Measurements from ENCODE around the gene RRP8. TPM values are rescaled to one million over a fixed set of nuclear protein-coding genes. Genes with fewer than 3 reads are reported as not detected.

RRP8 gene
- total and polyA plus RNA-seq, 10 of the 15 experiments (the other 5 are each of a cell fraction or from before 2014, with no cell fraction given), result 4.7 to 51.2 (median 23.9) TPM

DNA sequence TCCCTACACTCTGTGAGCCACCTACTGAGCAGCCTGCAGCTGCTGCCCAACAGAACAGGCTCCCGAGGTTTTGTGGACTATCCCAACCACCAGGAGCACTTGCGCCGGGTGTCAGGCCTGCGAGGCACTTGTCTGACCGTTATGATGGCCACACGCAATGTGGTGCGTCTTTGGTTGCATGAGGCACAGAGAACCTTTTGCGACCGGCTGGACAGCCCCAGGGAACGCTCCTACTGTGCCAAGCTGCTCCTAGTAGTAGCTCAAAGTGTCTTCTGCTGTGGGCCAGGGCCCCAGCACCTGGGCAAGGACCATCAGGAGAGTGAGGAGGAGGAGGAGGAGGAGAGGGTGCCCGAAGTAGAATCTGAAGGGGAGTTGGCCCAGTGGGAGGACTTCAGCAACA is 46.4 kb downstream of the RRP8 start:
- Histone ChIP-seq H3K9ac (ENCODE audit: control insufficient read depth, insufficient read depth, low read length) (no peak overlapping the region), H3K4me1 (ENCODE audit: control insufficient read depth, insufficient read depth, low read length) (no peaks in the 10 kb centered on the region), H4K20me1 (ENCODE audit: control insufficient read depth, insufficient read depth) (no peaks in the 10 kb centered on the region), H3K36me3 (ENCODE audit: control insufficient read depth in 2 of 2, insufficient read depth in 2 of 2, low read length in 1 of 2) (no peaks in the 10 kb centered on the region), H3K27ac (ENCODE audit: control insufficient read depth, insufficient read depth) (no peak overlapping the region), H3K27me3 (replicated peaks in 1 of 2; ENCODE audit: control insufficient read depth in 2 of 2, insufficient read depth in 2 of 2, low read length in 1 of 2) (no peaks in the 10 kb centered on the region), H3K9me3 (replicated peaks; ENCODE audit: control insufficient read depth, insufficient read depth, low read length) (no peaks in the 10 kb centered on the region), H3K4me3 (no peak overlapping the region), H3K79me2 (ENCODE audit: control insufficient read depth, insufficient read depth, low read length) (no peaks in the 10 kb centered on the region), H2AFZ (ENCODE audit: control insufficient read depth, low read depth, low read length) (no peak overlapping the region), H3K4me2 (ENCODE audit: control insufficient read depth, insufficient read depth) (no peak overlapping the region)
- WGBS (ENCODE audit: insufficient coverage, insufficient replicate concordance, low lambda C conversion rate, missing lambda C conversion rate), result 93% methylated on average over 11 of the region's 11 CpGs
- ChIA-PET CTCF (interaction anchor here (0.7 kb wide), 1 partner anchor 67 kb away, joined by 3 read pairs; no protein-coding TSS in a partner anchor), SMC1A (ENCODE audit: uncharacterized antibody, unreplicated experiment) (no interaction called here), RAD21 (ENCODE audit: unreplicated experiment) (no interaction called here), POLR2A (no interaction called here)
- DNase-seq (ENCODE audit: low read depth, low spot score), result no peak
- TF ChIP-seq RAD51 (IDR thresholded peaks at IDR 0.05), result no peak
- no peak for TF ChIP-seq NR2C2 (IDR thresholded peaks at IDR 0.05; ENCODE audit: borderline replicate concordance, control insufficient read depth, insufficient read length, low read depth)
- TF ChIP-seq, protein P1, sequence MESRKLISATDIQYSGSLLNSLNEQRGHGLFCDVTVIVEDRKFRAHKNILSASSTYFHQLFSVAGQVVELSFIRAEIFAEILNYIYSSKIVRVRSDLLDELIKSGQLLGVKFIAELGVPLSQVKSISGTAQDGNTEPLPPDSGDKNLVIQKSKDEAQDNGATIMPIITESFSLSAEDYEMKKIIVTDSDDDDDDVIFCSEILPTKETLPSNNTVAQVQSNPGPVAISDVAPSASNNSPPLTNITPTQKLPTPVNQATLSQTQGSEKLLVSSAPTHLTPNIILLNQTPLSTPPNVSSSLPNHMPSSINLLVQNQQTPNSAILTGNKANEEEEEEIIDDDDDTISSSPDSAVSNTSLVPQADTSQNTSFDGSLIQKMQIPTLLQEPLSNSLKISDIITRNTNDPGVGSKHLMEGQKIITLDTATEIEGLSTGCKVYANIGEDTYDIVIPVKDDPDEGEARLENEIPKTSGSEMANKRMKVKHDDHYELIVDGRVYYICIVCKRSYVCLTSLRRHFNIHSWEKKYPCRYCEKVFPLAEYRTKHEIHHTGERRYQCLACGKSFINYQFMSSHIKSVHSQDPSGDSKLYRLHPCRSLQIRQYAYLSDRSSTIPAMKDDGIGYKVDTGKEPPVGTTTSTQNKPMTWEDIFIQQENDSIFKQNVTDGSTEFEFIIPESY (IDR thresholded peaks at IDR 0.05), result no peak
- TF ChIP-seq, protein P2, sequence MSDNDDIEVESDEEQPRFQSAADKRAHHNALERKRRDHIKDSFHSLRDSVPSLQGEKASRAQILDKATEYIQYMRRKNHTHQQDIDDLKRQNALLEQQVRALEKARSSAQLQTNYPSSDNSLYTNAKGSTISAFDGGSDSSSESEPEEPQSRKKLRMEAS (IDR thresholded peaks at IDR 0.05; ENCODE audit: low read depth, low read length), result no peak
- TF ChIP-seq ZNF384 (IDR thresholded peaks at IDR 0.05; ENCODE audit: borderline replicate concordance, low read depth, low read length), result no peak
- TF ChIP-seq ZNF274 (IDR thresholded peaks at IDR 0.05; ENCODE audit: insufficient read depth, insufficient read length), result no peak
- TF ChIP-seq POU2F2 (IDR thresholded peaks at IDR 0.05; ENCODE audit: borderline replicate concordance, low read depth, low read length), result no peak
- TF ChIP-seq, protein P3, sequence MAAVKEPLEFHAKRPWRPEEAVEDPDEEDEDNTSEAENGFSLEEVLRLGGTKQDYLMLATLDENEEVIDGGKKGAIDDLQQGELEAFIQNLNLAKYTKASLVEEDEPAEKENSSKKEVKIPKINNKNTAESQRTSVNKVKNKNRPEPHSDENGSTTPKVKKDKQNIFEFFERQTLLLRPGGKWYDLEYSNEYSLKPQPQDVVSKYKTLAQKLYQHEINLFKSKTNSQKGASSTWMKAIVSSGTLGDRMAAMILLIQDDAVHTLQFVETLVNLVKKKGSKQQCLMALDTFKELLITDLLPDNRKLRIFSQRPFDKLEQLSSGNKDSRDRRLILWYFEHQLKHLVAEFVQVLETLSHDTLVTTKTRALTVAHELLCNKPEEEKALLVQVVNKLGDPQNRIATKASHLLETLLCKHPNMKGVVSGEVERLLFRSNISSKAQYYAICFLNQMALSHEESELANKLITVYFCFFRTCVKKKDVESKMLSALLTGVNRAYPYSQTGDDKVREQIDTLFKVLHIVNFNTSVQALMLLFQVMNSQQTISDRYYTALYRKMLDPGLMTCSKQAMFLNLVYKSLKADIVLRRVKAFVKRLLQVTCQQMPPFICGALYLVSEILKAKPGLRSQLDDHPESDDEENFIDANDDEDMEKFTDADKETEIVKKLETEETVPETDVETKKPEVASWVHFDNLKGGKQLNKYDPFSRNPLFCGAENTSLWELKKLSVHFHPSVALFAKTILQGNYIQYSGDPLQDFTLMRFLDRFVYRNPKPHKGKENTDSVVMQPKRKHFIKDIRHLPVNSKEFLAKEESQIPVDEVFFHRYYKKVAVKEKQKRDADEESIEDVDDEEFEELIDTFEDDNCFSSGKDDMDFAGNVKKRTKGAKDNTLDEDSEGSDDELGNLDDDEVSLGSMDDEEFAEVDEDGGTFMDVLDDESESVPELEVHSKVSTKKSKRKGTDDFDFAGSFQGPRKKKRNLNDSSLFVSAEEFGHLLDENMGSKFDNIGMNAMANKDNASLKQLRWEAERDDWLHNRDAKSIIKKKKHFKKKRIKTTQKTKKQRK (IDR thresholded peaks at IDR 0.05; ENCODE audit: low read depth, low read length), result no peak
- no peak for TF ChIP-seq CBFB (IDR thresholded peaks at IDR 0.05; ENCODE audit: low read depth)
- no peak for TF ChIP-seq REST (IDR thresholded peaks at IDR 0.05; ENCODE audit: low read depth, low read length)
- TF ChIP-seq MEF2A (IDR thresholded peaks at IDR 0.05; ENCODE audit: insufficient read depth, low read depth, low read length), result no peak
- no peak for TF ChIP-seq BACH1 (IDR thresholded peaks at IDR 0.05; ENCODE audit: borderline replicate concordance)
- no peak for TF ChIP-seq SREBF2 (IDR thresholded peaks at IDR 0.05; ENCODE audit: low read length)
- no peak for TF ChIP-seq BHLHE40 (IDR thresholded peaks at IDR 0.05; ENCODE audit: borderline replicate concordance in 1 of 2, low read depth in 2 of 2, low read length in 1 of 2)
- no peak for TF ChIP-seq PAX5 (IDR thresholded peaks at IDR 0.05; ENCODE audit: borderline replicate concordance, low read depth, low read length)
- TF ChIP-seq EED (IDR thresholded peaks at IDR 0.05; ENCODE audit: low read depth), result no peak
- no peak for FAIRE-seq
- intact Hi-C loops (cut with micrococcal nuclease; ENCODE audit: unreplicated experiment), result loop anchor here (1.0 kb wide), 1 partner anchor 20 kb away; no protein-coding TSS in a partner anchor
- in situ Hi-C loops (cut with MboI), result no loop called here
- no peak for ATAC-seq
- BruUV-seq (replicated peaks), result no TSS peak

Data from GM12878 (cell line).